HG03469 (cell line): ENCODE measurements around the gene CFAP53.

Experiments
- ATAC-seq: cut with Tn5 transposase; IDR thresholded peaks from one replicate; pipeline ENCODE4 v1.9.1; 2021; ENCODE audit warnings: mild to moderate bottlenecking, moderate library complexity, moderate number of reproducible peaks; ENCODE audit not compliant: unreplicated experiment

Gene CFAP53

DNA sequence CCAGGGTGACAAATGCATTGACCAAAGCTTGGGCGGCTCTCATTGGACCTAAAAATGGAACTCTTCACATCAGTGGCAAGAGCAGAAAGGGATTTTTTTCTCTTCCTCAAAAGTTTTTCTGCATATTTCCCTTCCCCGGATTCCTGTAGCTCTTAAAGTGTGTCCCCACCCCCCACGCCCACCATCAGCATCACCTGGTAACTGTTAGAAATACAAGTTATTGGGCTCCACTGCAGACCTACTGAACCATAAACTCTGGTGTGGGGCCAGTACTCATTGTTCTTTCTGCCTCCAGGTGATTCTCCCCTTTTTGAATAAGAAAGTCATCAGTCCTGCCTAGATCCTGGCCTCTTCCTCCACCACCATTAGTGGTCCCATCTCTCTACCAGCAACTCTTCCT is 70.0 kb downstream of the CFAP53 start:
- ATAC-seq: no peak

DNA sequence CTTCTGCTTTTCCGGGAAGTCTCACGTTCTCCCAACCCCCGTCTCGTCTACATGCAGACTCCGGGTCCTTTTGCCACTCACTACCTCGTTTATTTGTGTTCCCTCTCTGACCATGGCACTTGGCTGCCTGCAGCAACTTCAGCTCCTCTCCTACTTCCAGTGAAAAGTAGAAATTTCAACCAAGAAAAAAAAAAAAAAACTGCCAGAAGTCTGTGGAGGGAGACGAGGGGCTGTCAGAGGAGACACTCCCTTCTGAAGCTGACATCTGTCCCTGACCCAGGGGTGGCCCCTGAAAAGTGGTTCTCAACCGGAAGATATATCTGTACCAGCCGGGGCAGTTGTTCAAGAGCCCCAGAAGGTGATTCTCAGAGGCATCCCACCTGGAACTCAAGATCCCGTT is 70.6 kb downstream of the CFAP53 start:
- no peak for ATAC-seq

DNA sequence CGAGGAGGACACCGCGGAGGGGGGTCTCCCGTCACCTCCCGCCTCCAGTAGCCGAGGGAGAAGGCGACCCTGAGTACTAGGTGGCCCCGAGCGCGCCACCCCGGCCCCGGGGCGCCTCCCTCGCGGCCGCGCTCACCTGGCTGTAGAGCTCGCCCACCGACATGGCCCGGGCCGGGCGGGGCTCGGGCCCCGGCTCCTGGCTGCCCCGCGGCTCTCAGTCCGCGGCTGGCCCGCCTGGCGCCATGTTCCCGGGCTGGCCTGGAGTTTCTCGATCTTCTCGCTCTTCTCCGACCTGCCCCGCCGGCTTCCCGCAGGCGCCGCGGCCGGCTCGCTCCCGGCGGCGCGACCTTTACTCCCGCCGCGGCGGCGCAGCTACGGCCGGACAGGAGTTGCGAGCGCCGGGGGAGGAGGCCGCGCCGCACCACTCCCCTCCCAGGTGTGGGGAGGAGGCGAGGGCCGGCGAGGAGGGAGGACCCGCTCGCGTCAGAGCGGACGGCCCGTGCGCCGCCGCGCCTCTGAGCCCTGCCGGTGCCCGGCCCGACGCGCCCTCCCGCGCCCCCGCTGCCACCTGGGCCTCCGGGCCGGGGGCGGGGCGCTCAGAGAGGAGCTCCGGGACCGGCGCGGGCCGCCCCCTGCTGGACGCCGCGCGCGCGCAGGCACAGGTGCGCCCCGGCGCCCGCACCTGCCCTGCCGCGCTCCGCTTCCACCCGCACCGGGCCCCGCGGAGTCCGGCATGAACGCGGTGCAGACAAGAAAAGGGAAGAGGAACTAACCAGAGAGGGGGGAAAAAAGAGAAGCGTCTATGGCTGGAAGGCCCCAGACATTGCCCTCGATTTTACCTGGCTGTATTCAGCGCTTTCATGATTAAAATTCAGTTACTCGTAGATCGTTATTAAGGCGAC is 71.4 kb downstream of the CFAP53 start, which contains the start of gene MYO5B:
Gene MYO5B (minus strand): TSS at position 517 of the 902 bp plus-strand sequence. CDS start 354 bp downstream, at position 163.
- peak; percentile 36 for ATAC-seq

DNA sequence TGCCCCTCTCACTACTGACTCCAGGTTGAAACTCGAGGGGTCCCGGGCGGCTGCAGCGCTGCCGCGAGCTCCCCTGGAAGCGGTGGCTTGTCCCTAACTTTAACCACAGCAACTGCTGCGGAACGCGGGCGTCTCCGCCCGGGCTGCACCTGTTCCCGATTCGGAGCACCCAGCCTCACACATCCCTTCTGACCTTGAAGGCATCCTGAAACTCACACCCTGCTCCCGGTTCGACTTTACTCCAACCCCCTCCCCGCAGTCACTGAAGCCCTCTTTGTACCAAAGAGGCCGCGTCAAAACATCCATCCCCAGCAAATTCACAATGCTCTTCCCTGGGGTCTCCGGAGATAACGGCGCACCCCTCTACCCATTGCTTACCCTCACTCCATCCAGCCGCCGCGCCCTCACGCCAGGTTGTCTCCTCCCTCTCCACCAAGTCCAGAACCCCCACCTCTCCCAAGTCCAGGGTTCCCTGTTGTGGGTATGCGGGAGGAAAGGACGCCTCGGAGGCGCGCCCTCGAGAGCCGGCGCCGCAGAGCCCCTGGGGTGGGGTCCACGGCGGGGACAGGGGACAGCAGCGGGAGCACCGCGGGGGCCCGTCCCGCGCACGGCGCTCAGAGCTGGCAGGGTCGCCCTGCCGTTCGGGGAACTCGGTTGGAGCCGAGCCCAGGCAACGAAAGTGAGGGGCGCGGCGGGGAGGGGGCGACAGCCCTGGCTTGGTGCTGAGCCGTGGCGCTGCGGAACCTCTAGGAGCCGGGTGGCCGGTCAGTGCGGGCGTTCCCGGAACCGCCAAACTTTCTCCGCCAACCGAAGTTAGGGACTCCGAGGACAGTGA is 72.3 kb downstream of the CFAP53 start:
- ATAC-seq: no peak

DNA sequence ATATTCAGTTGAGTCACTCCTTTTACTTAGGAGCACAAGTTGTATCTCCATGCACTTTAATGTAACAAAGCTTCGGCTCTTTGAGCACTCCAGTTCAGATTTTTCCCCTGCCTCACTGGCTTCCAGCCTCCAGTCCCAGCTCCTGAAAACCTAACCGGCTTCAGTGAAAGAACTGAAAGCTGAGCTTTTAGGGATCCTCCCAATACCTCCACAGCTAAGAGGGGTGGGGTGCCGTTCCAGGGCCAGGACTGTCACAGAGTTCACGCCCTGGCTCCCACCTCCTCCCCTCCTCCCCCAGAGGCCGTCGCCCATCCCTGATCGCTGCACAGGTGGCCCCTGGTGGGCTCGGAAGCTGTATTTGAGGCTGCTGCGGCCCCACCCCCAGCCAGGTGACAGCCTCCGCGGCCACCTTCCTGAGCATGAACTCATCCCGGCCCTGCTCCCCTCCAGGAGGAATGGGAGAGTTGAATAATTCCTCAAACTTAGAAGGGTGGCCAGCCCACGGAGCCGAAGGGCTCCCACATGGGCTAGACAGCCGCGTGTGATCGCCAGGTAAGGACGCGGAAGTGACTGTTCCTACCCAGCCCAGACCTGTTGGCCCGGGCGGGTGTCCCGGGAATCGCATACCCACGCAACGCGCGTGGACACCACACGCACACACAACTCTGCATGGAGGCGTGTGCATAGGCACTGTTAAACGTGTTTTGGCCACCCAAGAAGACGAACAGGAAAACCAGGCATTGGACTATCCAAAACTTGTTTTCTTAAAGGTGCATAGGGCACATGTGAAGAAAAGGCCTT is 73.1 kb downstream of the CFAP53 start:
- no peak for ATAC-seq

DNA sequence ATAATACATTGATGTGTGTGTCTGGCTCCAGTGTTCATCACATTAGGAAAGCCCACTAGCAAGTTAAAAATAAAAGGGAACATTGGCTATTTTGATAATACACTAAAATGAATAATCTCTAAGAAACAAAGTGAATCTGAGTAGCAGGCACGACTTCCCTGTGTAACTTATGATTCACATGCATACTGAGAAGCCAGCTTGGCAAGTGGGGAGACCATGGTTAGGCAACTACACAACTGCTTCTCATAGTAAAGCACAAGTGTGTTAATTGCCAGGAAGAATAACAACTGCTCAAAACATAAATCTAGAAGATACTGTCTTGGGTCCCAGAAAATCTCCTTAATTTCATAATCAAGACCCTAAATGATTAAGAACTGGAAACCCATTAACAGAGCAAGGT is 75.4 kb downstream of the CFAP53 start:
- no peak for ATAC-seq

DNA sequence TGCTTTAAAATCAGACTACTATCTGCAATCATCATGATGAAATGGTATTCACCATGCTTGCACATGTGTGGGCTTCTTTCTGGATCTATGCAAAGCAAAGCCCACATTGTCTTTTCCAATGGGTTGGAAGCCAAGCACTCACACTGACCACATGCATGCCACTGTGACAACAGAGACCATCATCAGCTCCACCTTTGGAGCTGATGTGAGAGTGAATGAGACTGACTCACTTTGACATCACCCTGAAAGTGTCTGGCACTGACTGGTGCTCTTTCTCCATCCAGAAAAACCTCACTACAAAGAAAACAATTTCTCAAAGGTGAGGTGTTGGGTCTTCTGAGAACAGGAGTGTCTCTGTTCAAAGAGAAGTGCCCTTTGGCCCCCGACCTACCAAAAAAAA is 76.1 kb downstream of the CFAP53 start:
- no peak for ATAC-seq

DNA sequence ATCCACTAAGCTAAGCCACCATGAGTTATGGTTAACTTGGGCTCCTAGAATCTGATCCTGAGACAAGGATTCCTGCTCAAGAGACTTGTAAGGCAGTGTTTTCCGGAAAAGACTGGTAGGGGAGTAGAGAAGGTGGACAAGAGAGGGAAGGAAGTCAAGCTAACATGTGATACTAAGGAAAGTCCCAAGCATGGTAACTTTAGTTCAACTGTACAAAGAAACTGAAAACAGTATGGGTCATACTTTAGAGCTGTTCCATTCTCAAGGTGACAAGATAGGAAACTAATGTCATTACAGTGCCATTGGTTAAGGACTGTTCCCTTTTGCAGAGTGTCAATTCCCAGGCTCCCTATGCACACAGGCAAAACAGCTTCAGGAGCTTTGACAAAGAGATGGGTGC is 77.1 kb downstream of the CFAP53 start:
- peak; percentile 44 for ATAC-seq

DNA sequence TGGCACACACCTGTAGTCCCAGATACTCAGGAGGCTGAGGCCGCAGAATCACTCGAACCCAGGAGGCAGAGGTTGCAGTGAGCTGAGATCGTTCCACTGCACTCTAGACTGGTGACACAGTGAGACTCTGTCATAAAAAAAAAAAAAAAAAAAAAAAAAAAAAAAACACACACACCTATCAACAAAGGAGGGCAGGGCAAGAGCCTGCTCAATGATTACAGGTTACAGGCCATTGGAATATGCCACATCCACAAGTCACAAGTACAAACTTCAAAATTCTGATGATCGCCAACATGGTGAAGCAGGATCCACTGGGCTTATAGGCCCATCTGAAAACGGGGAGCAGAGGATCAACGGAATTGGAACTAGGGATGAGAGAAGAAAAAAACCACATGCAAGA is 77.6 kb downstream of the CFAP53 start:
- no peak for ATAC-seq

DNA sequence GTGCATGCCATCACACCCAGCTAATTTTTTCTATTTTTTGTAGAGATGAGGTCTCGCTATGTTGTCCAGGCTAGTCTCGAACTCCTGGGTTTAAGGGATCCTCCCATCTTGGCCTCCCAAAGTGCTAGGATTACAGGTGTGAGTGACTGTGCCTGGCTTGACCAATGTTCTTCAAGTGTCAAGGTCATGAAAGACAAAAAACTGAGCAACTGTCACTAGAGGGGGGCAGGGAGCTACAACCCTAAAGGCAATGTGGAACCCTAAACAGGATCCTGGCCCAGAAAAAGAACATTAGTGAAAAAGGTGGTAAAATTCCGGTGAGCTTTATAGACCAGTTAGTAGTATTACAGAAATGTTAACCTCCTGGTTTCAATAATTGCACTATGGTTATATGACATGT is 78.6 kb downstream of the CFAP53 start:
- ATAC-seq: no peak

DNA sequence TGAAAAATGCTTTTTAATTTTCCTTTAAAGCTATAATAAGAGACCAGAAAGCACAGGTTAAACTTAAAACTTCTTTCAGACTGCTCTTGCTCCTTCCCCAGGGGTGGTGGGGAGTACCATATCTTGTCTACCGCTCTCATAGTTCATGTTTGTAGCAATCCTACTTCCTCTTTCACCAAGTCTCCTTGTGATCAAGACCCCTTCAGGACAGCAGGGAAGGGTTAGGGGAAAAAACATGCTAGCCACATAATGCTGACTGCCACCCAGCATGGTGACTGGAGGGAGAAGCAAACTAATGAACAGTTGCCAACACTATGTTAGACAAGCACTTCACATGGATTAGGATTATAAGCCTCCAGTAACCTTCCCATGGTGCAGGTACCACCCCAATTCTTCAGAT is 79.9 kb downstream of the CFAP53 start:
- no peak for ATAC-seq

DNA sequence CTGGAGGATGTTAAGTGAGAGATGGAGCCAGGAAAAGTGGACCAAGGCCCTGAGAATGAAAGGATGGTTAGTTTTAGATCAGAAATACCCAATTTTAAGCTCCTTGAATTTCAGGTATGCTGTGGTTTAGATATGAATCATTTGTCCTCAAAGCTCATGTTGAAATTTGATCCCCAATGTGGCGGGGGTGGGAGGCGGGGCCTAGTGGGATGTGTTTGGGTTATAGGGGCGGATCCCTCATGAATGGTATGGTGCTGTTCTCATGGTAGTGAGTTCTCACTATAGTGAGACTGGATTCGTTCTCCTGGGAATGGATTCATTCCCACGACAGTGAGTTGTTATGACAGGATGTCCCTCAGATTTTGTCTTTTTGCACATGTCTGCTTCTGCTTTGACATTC is 82.7 kb downstream of the CFAP53 start:
- ATAC-seq: no peak

DNA sequence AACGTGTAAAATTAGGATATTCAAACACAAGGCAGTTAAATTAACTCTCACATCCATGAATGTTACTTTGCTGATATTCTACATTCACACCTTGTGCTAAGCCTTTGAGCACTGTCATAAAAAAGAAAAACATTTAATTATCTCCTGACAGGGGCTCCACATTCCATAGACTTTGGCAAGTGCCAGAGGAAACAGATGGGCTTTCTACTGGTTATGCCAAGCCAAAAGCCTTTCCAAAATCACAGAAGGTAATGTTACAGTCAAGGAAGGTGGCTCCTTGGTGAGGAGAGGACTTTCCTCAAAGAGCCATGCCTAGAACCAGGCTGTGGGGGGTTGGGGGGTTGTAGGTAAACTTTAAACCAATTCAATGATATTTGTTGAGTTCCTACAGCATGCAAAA is 83.8 kb downstream of the CFAP53 start:
- no peak for ATAC-seq

DNA sequence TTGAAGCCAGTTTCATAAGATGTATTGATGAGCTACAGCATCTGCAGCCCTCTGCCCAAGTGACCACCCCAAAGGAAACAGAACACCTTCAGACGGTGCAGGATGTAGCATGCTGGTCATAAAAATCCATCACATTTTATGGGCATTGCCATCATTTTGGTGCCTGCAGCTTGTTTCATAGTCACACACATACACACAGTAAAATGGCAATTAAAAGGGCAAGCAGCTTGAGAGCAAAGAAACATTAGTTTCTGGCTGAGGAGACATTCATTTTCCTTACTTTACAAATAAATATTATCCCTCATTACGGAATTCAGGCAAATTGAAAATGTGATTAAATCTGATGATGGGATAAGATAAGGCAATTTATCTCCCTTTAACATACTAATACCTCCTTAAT is 84.7 kb downstream of the CFAP53 start:
- no peak for ATAC-seq

DNA sequence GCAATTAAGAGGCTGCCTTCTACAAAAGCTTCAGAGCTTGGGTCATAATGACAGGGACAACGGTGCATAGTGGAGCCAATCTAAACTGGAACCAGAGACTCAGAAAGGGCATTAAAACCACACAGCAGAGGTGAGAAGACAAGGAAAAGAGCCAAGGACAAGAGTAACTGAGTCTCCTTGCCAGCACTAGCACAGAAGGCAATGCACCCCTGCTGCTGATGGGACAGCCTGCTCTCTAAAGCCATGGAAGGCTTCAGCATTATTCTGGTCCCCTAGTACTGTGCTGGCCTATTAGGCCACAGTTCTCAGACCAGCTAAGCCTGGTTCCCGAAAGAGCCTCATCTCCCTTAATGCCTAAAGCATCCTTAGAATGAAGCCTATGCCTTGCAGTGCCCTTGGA is 86.8 kb downstream of the CFAP53 start:
- no peak for ATAC-seq

DNA sequence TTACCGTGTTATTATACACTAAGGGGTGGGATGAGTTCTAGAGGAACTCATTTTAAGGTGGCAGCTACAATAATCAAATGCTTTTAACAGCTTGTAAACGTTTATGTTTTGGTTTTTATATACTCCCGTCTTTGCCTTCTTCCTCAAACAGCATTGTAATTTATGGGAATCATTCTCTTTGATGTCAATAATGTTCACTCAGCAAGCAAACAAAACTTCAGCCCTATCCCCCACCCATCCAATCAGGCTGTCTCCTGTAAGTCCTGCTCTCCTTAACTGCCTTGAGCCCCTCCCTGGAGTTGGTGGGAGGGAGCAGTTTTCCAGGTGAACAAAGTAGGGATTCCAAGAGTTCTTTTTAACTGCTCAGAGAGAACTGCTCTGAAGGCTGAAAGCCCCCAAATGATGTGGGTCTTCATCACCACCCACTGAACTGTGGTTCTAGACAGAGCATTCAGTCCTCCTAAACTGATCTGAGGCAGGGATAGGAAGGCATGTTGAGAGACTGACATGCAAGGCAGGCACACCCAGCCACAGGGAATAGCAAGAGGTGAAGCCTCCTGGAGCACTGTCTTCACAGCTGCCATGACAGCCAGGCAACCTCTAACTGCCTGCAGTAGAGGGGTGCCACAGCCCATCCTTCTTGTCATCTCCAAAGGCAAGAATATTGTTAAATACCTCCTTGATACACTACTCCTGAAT is 88.9 kb downstream of the CFAP53 start:
- ATAC-seq: no peak
